ENCODE data around the gene DMRTA1.
"Not testable (repeated sequence)": the region's sequence is repeated elsewhere in the genome, so short reads cannot be mapped to it uniquely, and the experiment has no call there.

The DMRTA1 gene, protein sequence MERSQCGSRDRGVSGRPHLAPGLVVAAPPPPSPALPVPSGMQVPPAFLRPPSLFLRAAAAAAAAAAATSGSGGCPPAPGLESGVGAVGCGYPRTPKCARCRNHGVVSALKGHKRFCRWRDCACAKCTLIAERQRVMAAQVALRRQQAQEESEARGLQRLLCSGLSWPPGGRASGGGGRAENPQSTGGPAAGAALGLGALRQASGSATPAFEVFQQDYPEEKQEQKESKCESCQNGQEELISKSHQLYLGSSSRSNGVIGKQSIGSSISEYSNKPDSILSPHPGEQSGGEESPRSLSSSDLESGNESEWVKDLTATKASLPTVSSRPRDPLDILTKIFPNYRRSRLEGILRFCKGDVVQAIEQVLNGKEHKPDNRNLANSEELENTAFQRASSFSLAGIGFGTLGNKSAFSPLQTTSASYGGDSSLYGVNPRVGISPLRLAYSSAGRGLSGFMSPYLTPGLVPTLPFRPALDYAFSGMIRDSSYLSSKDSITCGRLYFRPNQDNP

DNA sequence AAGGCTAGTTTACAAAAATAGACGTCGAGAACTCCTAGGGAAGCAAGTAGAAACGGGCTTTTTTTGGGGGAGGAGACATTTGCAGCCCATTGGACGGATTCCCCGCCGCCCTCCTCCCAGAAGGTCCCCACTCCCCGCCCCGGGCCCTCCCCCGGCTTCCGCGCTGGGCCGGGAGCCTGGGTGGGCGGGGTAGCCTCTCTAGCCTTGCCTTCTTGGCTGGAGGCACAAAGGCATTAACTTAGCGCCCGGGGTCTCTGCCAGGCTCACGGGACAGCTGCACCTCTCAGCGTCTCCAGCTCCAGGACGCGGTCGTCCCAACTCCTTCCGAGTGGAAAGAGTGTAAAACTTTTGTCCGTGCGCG is at the start of gene DMRTA1:
Gene DMRTA1 (plus strand): TSS at position 236 of the 361 bp plus-strand sequence. CDS start 242 bp downstream, outside the sequence.
- in situ Hi-C loops (cut with MboI; ENCODE audit: low sequenced_read_pairs), result no loop called here

DNA sequence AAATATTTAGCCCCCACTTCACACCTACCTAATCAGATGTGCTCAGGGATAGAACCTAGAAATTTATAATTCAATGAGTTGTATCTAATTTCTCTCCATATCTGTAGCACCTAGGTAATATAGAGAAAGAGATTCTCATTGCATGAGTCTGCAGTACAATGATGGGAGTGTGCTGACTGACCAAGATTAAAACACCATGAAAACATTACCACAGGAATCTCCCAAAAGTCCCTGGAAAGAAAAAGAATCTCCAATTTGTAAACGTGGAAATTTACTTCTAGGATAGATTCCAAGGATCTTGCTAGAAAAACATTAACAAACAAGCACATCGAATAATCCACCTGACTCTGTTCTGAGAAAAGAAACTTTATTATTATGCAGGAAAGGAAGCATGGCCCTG is 45.0 kb upstream of the DMRTA1 start:
- in situ Hi-C loops (cut with MboI; ENCODE audit: low sequenced_read_pairs), result no loop called here

DNA sequence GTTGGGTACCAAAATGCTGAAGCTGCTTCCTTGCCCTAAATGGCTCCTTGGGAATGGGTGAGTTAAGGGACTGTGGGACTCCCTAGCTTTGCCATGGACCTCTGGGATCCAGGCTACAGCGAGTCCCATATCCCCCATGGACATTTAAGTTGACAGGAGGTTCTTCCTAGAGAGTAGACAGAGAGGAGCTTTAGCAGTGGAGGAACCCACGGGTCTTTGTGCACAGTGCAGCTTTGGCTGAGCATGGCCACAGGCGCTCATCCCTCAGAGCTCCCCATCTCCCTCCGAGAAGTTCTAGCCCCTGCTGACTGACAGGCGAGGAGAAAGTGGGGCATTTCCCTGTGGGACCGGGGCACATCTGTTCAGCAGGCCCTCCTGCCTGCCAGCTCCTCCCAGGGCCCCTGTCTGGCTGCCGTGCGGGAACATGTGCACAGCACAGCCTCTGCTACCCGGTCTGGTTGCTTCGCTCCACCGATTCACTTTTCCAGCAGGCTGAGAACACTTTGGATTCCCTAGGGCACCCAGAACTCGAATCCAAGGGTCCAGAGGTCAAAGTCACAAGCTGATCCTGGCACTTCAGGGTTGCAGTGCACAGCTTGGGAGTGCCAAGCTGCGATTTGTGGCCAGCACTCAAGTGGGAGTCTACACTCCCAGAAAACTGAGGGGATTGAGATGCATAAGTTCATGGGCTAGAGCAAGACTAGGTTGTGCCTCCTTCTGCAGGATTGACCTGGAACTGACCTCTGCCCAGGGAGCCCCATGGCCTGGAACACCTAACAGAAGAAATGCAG is 40.6 kb upstream of the DMRTA1 start:
- in situ Hi-C loops (cut with MboI; ENCODE audit: low sequenced_read_pairs), result no loop called here

DNA sequence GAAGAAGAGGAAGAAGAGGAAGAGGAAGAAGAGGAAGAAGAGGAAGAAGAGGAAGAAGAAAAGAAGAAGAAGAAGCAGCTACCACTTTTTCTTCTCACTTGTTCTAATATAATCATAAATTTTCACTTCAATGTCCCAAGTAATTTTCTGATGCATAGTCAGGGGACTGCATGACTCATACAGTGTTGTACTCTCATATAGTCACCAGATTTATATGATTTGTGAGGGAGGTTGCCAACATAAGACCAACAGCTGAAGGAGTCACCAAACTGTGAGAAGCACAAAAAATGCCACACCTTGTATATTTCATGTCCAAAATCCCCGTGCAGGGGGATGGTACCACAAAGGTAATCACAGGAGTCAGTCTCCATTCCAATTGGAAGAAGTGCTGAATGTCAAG is 32.7 kb upstream of the DMRTA1 start:
- in situ Hi-C loops (cut with MboI; ENCODE audit: low sequenced_read_pairs), result no loop called here

DNA sequence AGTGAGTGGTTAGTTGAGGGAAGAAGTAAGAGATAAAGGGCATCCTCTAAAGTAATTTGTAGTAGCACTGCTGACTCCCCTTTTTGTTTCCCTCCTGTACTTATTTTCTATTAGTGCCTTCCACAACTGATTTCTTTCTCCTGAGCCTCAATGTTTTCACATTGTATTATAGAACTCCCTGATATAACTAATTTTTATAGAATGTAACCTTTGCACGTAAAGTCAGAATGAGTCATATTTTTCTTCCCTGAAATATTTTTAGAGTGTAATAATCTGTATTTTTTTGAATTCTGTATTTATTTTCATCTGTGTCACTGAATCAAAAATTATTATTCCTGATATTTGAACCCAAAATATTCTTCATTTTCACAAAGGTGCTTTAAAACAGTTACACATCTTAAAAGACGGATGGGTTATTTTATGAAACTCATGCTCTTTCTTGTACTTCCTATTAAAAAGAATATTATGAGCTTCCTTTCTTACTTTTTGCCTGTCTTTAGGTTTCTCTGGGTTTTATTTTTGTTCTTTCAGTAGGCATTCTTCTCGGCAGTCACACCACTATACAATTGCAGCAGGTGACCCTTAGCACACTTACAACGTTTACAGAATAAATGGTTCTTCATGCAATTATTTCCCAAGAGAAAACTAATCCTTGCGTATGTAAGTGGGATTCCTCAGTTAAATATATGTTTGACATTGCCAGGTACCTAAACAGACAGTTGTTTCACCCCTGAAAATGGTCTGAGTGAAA is 30.5 kb upstream of the DMRTA1 start:
- in situ Hi-C loops (cut with MboI; ENCODE audit: low sequenced_read_pairs), result no loop called here

DNA sequence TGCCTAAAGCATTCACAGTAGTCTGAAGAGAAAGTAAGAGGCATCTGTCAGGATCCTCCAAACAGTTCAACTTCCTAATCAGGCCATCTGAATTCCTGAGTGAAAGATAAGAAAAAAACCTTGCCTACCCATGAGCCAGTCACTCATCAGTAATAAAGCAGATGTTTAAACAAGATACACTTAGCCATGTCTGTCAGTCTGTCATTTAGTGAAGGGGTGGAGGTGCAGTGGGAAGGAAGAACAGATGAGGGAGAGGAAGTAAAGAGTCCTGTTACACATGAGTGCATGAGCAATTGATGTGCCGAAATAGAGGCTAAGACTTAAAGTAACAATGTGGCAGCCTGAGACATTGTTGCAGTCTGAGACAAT is 29.9 kb upstream of the DMRTA1 start:
- in situ Hi-C loops (cut with MboI; ENCODE audit: low sequenced_read_pairs), result no loop called here

DNA sequence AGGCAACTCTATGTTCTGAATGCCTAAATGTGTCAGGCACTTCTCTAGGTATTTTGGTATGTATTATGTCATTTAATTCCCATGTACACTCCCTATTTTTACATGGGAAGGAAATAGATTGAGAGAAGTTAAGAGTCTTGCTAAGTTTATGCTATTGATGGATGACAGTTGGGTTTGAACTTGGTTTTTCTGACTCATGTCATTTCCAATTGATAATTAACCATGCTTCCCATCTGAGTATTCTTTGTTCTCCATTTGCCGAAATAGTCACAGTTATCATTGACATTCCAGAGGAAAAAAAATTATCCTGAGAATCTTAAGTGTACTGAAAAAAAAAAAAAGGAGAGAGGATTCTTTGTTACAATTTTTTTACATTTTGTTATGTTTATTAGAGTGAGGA is 23.1 kb upstream of the DMRTA1 start:
- in situ Hi-C loops (cut with MboI; ENCODE audit: low sequenced_read_pairs), result no loop called here

DNA sequence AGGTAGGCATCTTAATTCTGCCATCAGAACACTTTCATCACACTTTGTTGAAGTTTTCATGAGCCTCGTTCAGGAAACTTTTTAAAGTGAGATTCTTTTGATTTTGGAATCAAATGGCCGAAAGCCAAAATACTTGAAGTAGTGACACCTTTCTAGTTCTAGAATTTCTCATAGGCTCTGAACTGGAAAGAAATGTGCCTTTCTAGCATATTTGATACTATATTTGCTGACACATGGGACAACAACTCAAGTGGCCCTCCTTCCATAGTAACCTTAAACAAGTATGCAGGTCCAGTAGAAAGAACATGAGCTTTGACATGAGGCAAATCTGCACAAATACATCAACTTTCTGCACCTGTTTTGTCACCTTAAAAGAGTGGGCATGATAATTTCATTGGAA is 22.0 kb upstream of the DMRTA1 start:
- in situ Hi-C loops (cut with MboI; ENCODE audit: low sequenced_read_pairs), result no loop called here

DNA sequence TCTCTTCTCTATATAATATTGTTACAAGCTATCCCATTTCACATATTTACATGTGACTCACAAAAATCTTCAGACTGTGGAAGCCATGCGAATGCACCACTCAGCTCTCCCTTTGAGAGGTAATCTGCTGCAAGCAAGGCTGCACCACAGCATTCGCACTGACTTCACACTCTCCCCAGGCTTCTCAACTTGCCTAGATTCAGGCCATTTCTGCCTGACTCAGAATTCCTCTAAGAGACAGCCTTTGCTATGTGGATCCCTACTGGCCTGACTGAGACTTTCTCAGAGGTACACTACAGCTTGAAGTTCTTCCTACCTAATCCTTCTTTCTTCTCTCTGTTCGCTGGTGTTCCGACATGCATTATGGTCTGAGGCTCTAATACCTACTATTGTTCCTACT is 21.1 kb upstream of the DMRTA1 start:
- in situ Hi-C loops (cut with MboI; ENCODE audit: low sequenced_read_pairs), result no loop called here

DNA sequence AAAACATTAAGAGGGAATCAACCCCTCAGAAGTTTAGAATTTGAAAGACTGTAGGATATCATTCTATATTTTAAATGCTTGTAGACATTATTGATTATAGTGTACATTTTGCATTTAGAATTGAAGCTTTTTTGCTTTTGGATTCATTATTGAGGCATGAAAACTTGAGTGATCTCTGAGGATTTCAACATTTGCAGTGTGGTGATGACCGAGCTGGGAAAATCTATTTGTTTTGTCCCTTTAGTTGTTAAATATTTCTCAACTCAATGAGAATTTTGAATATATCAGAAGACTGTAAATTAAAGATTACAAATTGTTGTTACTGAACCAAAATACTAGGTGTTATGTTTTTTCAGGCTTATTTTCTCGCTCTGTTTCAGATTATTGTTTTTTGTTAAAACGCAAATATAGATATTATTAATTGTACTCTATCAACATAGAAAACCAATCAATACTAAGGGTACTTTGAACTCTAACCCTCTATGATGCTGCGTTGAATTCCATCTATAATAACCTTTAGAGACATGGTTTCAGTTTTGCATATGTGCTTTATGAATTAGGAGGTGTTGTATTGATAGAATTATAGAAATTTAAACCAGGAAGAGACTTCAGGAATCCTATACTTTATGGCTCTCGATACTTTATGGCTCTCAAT is 19.3 kb upstream of the DMRTA1 start:
- in situ Hi-C loops (cut with MboI; ENCODE audit: low sequenced_read_pairs), result no loop called here

DNA sequence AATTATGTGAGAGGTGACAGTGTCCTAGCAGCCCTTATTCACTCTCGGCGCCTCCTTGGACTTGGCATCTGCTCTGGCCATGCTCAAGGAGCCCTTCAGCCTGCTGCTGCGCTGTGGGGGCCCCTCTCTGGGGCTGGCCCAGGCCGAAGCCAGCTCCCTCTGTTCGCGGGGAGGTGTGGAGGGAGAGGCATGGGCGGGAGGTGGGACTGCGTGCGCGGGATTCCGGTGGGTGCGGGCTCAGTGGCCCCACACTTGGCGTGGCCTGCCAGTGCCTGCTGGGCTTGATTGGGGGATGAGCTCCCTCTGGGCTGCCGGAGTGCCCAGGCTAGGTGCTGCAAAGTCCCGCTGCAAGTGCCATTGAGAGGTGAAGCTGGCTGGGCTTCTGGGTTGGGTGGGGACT is 12.9 kb upstream of the DMRTA1 start:
- in situ Hi-C loops (cut with MboI; ENCODE audit: low sequenced_read_pairs), result no loop called here

DNA sequence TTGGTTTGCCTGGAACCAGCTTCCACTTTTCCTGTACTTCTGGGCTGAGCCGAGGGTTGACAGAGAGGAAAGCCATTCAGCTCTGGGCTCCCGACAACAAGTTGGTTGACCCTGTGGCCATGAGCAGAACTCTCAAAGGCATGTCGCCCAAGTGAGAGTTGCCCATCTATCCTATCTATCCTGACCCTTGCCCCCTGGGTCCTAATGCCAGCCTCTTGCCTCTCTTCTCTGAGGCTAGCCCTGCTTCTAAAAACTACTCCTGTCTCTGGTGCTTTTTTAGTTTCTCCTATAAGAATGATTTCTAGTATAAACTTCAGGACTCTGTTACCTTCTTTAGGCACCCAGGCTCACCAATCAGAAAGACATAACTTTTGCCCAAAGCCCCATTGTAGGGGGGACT is 11.4 kb upstream of the DMRTA1 start:
- in situ Hi-C loops (cut with MboI; ENCODE audit: low sequenced_read_pairs), result not testable (repeated sequence)

DNA sequence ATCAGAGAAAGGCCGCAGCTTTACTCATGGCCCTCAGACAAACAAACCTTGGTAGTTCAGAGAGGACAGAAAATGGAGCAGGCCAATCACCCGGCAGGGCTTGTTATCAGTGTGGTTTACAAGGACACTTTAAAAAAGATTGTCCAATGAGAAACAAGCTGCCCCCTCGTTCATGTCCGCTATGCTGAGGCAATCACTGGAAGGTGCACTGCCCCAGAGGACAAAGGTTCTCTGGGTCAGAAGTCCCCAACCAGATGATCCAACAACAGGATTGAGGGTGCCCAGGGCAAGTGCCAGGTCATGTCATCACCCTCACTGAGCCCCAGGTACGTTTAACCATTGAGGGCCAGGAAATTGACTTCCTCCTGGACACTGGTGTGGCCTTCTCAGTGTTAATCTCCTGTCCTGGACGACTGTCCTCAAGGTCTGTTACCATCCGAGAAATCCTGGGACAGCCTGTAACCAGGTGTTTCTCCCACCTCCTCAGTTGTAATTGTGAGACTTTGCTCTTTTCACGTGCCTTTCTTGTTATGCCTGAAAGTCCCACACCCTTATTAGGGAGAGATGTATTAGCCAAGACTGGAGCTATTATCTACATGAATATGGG is 9.1 kb upstream of the DMRTA1 start:
- in situ Hi-C loops (cut with MboI; ENCODE audit: low sequenced_read_pairs), result not testable (repeated sequence)

DNA sequence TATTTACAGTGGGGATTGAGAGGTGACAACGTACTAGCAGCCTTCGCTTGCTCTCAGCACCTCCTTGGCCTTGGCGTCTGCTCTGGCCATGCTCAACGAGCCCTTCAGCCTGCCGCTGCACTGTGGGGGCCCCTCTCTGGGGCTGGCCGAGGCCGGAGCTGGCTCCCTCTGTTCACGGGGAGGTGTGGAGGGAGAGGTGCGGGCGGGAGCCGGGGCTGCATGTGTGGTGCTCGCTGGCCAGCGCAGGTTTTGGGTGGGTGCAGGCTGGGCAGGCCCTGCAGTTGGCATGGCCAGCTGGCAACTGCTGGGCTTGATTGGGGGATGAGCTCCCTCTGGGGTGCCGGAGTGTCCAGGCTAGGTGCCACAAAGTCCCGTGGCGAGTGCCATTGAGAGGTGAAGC is 5.8 kb upstream of the DMRTA1 start:
- in situ Hi-C loops (cut with MboI; ENCODE audit: low sequenced_read_pairs), result no loop called here

DNA sequence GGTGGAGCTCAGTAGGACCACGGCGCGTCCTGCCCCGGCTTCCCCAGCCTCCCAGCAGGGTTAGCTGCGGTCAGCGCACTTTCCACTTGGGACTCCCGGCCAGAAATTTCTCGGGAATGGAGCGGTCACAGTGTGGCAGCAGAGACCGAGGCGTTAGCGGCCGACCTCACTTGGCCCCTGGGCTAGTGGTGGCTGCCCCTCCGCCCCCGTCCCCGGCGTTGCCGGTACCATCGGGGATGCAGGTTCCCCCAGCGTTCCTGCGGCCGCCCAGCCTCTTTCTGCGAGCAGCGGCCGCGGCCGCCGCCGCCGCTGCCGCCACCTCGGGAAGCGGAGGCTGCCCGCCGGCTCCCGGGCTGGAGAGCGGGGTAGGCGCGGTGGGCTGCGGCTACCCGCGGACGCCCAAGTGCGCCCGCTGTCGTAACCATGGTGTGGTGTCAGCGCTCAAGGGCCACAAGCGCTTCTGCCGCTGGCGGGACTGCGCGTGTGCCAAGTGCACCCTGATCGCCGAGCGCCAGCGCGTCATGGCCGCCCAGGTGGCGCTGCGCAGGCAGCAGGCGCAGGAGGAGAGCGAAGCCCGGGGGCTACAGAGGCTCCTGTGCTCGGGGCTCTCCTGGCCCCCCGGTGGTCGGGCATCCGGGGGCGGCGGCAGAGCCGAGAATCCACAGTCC is 460 bp downstream of the DMRTA1 start:
- in situ Hi-C loops (cut with MboI; ENCODE audit: low sequenced_read_pairs), result no loop called here

DNA sequence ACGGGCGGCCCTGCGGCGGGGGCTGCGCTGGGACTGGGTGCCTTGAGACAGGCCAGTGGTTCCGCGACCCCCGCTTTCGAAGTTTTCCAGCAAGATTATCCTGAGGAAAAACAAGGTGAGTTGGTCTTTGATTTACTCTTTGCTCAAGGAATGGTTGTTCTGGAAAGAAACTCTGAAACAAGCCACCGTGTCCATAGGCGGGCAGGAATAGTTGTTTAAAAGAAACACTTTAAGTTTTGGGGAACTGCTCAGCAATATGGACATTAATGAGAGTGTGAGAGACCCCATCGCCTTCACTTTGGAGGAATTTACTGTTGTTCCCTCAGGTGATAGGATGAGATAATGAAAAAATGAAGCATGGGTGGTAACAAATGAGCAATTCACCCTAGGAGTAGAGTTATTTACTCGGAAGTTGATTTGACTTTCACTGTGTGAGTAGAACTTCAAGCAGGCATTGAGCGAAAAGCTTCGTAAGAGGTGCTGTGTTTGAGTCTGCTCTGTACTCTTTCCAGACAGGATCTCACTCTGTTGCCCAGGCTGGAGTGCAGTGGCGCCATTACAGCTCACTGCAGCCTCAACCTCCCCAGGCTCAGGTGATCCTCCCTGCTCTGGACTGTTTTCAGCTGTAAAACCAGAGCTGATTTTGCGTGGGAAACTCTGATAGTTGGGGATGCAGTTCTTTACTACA is 1.1 kb downstream of the DMRTA1 start:
- in situ Hi-C loops (cut with MboI; ENCODE audit: low sequenced_read_pairs), result no loop called here

DNA sequence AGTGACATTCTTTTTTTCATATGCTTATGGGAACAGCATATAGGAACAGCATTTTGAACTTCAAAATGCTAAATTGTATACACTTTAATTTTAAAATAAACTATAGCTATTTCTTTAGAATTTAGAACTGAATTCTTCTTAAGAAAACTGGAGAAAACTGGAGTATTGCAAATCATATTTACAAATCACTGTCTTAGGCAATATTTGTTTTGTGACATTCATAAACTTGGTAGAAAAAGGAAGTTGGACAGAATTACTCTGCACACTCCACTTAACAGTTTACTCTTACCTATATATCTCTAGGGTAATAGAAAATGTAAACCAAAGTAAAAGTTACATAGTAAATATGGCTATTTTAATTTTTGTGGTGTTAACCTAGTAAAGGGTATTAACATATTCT is 3.1 kb downstream of the DMRTA1 start:
- in situ Hi-C loops (cut with MboI; ENCODE audit: low sequenced_read_pairs), result loop anchor here (25.0 kb wide), 1 partner anchor 637 kb away; the partner anchor contains the start of gene MTAP

DNA sequence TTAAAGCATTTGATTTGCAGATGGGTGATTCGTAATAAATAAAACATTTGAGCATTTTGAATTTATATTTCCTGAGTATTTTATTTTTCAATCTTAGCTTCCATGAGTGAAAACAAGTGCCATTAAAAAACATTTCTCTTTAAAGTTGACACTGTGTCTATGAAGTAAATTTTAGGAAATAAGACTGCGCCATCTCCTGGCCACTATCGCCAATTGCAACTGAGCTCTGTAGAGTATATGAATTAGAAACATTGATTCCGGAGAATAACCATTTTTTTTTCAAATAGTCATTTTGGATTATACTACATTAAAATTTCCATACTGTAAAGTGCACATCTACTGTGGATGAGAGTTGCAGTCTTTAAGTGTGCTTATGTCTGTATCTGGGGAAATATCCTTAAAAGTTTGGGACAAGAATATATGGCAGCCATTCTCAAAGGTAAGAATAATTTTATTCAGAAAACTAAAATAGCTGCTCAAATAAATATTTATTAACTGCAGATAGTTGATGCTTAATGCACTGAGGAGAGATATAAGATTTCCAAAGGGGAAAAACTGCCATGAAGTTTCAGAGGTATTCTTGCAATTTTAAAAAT is 5.9 kb downstream of the DMRTA1 start:
- in situ Hi-C loops (cut with MboI; ENCODE audit: low sequenced_read_pairs), result loop anchor here (25.0 kb wide), 1 partner anchor 640 kb away; the partner anchor contains the start of gene MTAP

DNA sequence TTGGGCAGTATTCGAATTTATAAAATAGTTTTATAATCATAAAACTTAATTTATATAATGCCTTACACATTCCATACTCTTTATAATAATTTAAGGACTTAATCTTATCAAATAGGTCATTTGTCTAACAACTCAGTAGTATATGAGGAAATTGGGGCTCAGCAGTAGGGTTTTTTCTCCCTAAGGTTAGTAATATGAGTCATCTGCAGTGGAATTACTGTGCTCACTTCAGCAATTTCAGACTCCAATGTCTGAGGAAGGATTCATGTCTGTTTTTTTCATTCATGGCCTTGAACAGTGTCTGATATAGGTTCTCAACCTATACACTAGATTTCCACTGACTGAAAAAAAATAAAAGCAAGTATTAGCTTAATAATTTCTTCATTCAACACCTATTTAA is 7.4 kb downstream of the DMRTA1 start:
- in situ Hi-C loops (cut with MboI; ENCODE audit: low sequenced_read_pairs), result loop anchor here (25.0 kb wide), 1 partner anchor 642 kb away; the partner anchor contains the start of gene MTAP

Data from HL-60/S4 (cell line).